Measurements from ENCODE around the gene LAYN. TPM values are rescaled to one million over a fixed set of nuclear protein-coding genes. Genes with fewer than 3 reads are reported as not detected.

LAYN gene
- total RNA-seq, 6 experiments from 2014 or later, result 0.19 to 2.0 (median 0.59) TPM

DNA sequence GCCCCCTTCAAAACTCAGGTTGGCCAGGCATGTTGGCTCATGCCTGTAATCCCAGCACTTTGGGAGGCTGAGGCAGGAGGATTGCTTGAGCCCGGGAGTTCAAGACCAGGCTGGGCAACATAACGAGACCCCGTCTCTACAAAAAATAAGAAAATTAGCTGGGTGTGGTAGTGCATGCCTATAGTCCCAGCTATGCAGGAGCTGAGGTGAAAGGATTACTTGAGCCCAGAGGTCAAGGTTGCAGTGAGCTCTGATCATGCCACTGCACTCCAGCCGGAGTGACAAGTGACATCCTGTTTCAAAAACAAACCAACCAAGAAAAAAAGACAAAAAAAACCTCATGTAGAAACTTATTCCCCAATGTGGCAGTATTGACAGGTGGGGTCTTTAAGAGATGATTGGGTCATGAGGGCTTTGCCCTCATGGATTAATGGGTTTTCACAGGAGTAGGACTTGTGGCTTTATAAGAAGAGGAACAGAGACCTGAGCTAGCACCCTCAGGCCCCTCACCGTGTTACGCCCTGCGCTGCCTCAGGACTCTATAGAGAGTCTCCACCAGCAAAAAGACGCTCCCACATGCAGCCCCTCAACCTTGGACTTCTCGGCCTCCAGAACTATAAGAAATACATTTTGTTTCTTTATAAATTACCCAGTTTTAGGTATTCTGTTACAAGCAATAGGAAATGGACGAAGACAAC, 22.3 kb downstream of the LAYN start:
- 85% methylated on average over 10 of the region's 10 CpGs for WGBS (ENCODE audit: insufficient coverage, low coverage, low lambda C conversion rate, missing lambda C conversion rate)
- Histone ChIP-seq H3K27me3 (no peaks in the 10 kb centered on the region), H3K4me1 (no peaks in the 10 kb centered on the region), H3K36me3 (no peaks in the 10 kb centered on the region), H3K9me3 (no peaks in the 10 kb centered on the region), H3K27ac (no peak overlapping the region), H3K4me3 (no peak overlapping the region)
- TF ChIP-seq, protein P1, sequence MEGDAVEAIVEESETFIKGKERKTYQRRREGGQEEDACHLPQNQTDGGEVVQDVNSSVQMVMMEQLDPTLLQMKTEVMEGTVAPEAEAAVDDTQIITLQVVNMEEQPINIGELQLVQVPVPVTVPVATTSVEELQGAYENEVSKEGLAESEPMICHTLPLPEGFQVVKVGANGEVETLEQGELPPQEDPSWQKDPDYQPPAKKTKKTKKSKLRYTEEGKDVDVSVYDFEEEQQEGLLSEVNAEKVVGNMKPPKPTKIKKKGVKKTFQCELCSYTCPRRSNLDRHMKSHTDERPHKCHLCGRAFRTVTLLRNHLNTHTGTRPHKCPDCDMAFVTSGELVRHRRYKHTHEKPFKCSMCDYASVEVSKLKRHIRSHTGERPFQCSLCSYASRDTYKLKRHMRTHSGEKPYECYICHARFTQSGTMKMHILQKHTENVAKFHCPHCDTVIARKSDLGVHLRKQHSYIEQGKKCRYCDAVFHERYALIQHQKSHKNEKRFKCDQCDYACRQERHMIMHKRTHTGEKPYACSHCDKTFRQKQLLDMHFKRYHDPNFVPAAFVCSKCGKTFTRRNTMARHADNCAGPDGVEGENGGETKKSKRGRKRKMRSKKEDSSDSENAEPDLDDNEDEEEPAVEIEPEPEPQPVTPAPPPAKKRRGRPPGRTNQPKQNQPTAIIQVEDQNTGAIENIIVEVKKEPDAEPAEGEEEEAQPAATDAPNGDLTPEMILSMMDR (IDR thresholded peaks at IDR 0.05), result no peak
- no peak for TF ChIP-seq POLR2A (IDR thresholded peaks at IDR 0.05)
- ATAC-seq, result no peak
- no peak for DNase-seq
- intact Hi-C loops (cut with DNase I), result no loop called here

DNA sequence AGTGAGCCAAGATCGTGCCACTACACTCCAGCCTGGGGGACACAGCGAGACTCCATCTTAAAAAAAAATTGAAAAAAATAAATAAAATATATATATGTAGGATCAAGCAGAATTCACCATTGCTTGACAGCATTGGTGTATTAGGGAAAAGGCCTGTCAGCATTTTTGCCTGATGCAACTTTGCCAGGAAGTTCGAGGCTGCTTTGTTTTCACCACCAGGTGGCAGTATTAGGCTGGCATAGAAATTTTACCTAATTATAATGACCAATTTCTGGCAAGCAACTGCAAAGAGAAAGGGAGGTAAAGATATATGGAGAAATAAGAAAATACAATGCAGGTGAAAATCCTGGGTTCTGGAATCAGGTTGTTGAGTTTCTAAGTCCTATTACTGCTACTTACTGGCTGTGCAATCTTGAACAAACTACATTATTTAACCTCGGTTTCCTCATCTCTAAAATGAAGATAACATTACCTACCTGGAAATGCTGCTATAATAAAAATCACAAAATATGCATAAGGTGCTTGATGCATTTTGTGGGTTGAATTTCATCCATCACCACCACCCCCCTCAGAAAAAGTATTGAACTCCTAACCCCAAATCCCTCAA, 24.7 kb downstream of the LAYN start:
- Histone ChIP-seq H3K4me1 (no peaks in the 10 kb centered on the region), H3K9me3 (no peaks in the 10 kb centered on the region), H3K4me3 (no peak overlapping the region), H3K36me3 (no peaks in the 10 kb centered on the region), H3K27ac (no peak overlapping the region), H3K27me3 (no peaks in the 10 kb centered on the region)
- intact Hi-C loops (cut with DNase I), result no loop called here
- TF ChIP-seq, protein P1 (IDR thresholded peaks at IDR 0.05), result peak; percentile 92 to 97 (median 96)
- TF ChIP-seq POLR2A (IDR thresholded peaks at IDR 0.05), result no peak
- ATAC-seq (peak; percentile 83 to 91 (median 88)), DNase-seq (peak in 2 of 3 donors; percentile 38 to 73)
- 45% methylated on average over 4 of the region's 4 CpGs for WGBS (ENCODE audit: insufficient coverage, low coverage, low lambda C conversion rate, missing lambda C conversion rate)

DNA sequence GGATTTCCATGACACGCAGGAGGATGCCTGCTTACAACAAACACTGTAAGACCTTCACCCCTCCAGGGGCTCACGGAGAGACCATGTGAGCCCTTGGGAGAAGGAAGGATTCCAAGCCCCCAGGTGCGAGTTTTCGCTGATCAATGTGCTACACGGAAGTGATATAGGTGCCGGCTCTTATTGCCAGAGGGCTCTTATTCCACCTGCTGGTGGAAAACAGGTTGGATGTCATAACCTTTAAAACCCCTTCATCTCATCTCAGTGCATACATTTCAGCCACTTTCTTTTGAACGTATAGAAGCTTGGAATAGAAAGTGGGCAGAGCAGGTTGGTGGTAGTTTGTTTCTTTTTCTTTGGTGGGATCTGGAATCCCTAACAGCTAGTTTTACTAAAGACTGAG, 25.8 kb downstream of the LAYN start:
- TF ChIP-seq, protein P1 (IDR thresholded peaks at IDR 0.05), result no peak
- no peak for TF ChIP-seq POLR2A (IDR thresholded peaks at IDR 0.05)
- no peaks in the 10 kb centered on the region for H3K4me1 ChIP-seq
- no peaks in the 10 kb centered on the region for H3K27me3 ChIP-seq
- H3K4me3 ChIP-seq, result no peak overlapping the region
- ATAC-seq (no peak), DNase-seq (no peak)
- 51% methylated on average over 4 of the region's 7 CpGs for WGBS (ENCODE audit: insufficient coverage, low coverage, low lambda C conversion rate, missing lambda C conversion rate)
- H3K36me3 ChIP-seq, result no peaks in the 10 kb centered on the region
- no peaks in the 10 kb centered on the region for H3K9me3 ChIP-seq
- no peak overlapping the region for H3K27ac ChIP-seq
- intact Hi-C loops (cut with DNase I), result no loop called here

DNA sequence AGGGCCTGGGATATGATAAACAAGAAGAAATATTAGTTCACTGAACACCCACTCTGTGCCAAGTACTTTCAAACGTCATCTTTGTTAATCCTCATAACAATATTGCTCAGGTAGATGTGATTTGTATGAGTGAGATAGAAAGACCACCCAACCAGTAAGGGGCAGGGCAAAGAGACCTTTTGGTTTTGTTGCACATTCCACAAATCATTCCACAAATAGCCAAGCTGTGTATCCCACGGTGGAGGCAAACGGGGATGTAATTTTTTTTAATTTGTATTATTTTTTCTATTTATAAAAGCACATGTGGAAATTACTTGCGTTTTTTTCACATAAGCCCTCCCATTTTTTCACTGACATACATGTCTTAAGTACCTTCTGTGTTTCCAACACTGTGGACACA, 29.0 kb downstream of the LAYN start:
- Histone ChIP-seq H3K36me3 (no peaks in the 10 kb centered on the region), H3K4me3 (no peak overlapping the region), H3K27me3 (no peaks in the 10 kb centered on the region), H3K4me1 (peaks cover 0 to 24% (median 3%) of the 10 kb centered on the region in 4 donors), H3K27ac (no peak overlapping the region), H3K9me3 (no peaks in the 10 kb centered on the region)
- intact Hi-C loops (cut with DNase I), result no loop called here
- ATAC-seq (no peak), DNase-seq (no peak)
- WGBS (ENCODE audit: insufficient coverage, low coverage, low lambda C conversion rate, missing lambda C conversion rate), result 68% methylated on average over 4 of the region's 4 CpGs
- no peak for TF ChIP-seq POLR2A (IDR thresholded peaks at IDR 0.05)

DNA sequence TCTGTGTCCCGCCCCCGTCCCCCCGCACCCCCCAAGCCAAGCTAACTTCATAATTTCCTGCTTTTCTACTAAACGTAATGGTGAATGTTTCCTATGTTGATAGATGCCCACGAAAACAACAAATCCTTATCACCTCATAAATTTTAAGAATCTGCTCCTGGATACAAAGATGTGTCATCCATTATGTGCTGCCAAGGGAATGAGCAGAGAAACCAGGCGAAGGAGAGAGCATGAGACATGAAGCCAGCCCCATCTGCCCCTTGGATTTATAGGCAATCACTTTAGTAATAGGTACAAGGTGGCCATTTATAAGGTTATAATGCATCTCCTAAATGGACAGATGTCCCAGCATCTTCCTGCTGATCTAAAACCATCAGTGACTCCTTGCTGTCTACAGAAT, 30.3 kb downstream of the LAYN start:
- no peak overlapping the region for H3K4me3 ChIP-seq
- DNase-seq (no peak), ATAC-seq (no peak)
- intact Hi-C loops (cut with DNase I), result no loop called here
- H3K9me3 ChIP-seq, result no peaks in the 10 kb centered on the region
- H3K36me3 ChIP-seq, result no peaks in the 10 kb centered on the region
- H3K27me3 ChIP-seq, result no peaks in the 10 kb centered on the region
- WGBS (ENCODE audit: insufficient coverage, low coverage, low lambda C conversion rate, missing lambda C conversion rate), result 63% methylated on average over 6 of the region's 6 CpGs
- peaks cover 0 to 24% (median 3%) of the 10 kb centered on the region in 4 donors for H3K4me1 ChIP-seq
- TF ChIP-seq, protein P1 (IDR thresholded peaks at IDR 0.05), result no peak
- TF ChIP-seq POLR2A (IDR thresholded peaks at IDR 0.05), result no peak
- no peak overlapping the region for H3K27ac ChIP-seq
